Neural progenitor cell (in vitro differentiated cells): ENCODE measurements around the gene KNL1.

Experiments
- EZH2 ChIP-seq: fragments of 200-600 bp; sonication (generic); IDR thresholded peaks from 2 replicates; pipeline ENCODE4 v1.6.1; 2017; ENCODE audit warnings: antibody characterized with exemption, mild to moderate bottlenecking, moderate library complexity
- EZH2phosphoT487 ChIP-seq: fragments of 200-600 bp; sonication (generic); IDR thresholded peaks from 2 replicates; pipeline ENCODE4 v1.6.1; 2017; ENCODE audit warnings: antibody characterized with exemption
- TF ChIP-seq, protein P1 (sequence below): fragments of 200-600 bp; sonication (generic); IDR thresholded peaks from 2 replicates; pipeline ENCODE4 v1.5.1; 2017; ENCODE audit warnings: antibody characterized with exemption, mild to moderate bottlenecking

DNA sequence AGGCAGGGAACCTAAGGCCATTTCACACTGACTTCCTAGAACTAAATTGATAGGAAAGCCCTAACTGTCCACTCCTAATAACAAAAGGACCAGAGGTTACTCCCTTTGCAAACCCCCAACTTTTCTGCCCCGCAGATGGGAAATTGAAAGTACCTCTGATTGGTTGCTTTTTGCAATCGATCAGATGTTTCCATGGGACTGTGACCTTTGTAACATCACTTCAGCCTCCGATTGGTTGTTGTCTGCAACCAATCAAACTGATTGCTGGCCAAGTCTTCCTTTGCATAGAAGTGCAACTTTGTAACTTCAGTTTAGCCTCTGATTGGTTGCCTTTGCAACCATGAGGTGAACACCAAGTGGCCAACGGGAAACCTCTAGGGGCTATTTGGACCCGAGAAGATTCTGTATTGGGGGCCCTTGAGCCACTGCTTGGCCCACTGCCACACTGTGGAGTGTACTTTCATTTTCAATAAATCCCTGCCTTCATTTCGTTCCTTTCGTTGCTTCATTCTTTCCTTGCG lies 11.3 kb upstream of the KNL1 start:
- TF ChIP-seq, protein P1, sequence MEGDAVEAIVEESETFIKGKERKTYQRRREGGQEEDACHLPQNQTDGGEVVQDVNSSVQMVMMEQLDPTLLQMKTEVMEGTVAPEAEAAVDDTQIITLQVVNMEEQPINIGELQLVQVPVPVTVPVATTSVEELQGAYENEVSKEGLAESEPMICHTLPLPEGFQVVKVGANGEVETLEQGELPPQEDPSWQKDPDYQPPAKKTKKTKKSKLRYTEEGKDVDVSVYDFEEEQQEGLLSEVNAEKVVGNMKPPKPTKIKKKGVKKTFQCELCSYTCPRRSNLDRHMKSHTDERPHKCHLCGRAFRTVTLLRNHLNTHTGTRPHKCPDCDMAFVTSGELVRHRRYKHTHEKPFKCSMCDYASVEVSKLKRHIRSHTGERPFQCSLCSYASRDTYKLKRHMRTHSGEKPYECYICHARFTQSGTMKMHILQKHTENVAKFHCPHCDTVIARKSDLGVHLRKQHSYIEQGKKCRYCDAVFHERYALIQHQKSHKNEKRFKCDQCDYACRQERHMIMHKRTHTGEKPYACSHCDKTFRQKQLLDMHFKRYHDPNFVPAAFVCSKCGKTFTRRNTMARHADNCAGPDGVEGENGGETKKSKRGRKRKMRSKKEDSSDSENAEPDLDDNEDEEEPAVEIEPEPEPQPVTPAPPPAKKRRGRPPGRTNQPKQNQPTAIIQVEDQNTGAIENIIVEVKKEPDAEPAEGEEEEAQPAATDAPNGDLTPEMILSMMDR: no peak
- TF ChIP-seq EZH2phosphoT487: no peak
- TF ChIP-seq EZH2: no peak
